IMR-90 (cell line): ENCODE results near the gene ABHD1. TPM values are rescaled to one million over a fixed set of nuclear protein-coding genes. Genes with fewer than 3 reads are reported as not detected.

Experiments used
- ATAC-seq: fragments of 200-7000 bp; cut with Tn5 transposase; 2 replicates; pipeline ENCODE4 v1.9.1; 2020; ENCODE audit warnings: low read depth, mild to moderate bottlenecking, moderate library complexity
- BruUV-seq: library from RNA; stranded (reverse); fragments of 400-500 nt; replicated peaks from 2 replicates; lab custom pipeline; 2021; lab: Mats Ljungman, UMichigan
- CTCF ChIA-PET: fragments of 300-600 bp; formaldehyde crosslinking; extraction: SDS; loops from one replicate; lab custom pipeline; 2021; ENCODE audit warnings: antibody characterized with exemption; lab: Yijun Ruan, JAX
- POLR2A ChIA-PET: fragments of 300-600 bp; sonication (Branson Sonifier 250); formaldehyde crosslinking; loops from one replicate; lab custom pipeline; 2022; ENCODE audit warnings: antibody characterized with exemption; ENCODE audit not compliant: unreplicated experiment; lab: Charles Lee
- DNase-seq: peaks from one replicate; pipeline ENCODE4 v3.0.0; 2013
- H2AFZ ChIP-seq: replicated peaks from 2 replicates; pipeline ENCODE3; 2013; ENCODE audit warnings: low read length, mild to moderate bottlenecking; ENCODE audit not compliant: poor library complexity
- H2AK5ac ChIP-seq: 2 replicates; pipeline ENCODE4 v1.6.1; 2013; ENCODE audit warnings: low read depth, low read length, inconsistent platforms
- H2AK9ac ChIP-seq: replicated peaks from 2 replicates; pipeline ENCODE3; 2013; ENCODE audit warnings: mild to moderate bottlenecking, low read depth, low read length, moderate library complexity; ENCODE audit not compliant: poor library complexity
- H2BK120ac ChIP-seq: 2 replicates; pipeline ENCODE4 v1.6.1; 2013; ENCODE audit warnings: low read depth, low read length, inconsistent platforms
- H2BK15ac ChIP-seq: 3 replicates; pipeline ENCODE4 v1.6.1; 2013; ENCODE audit warnings: low read depth, low read length, inconsistent platforms
- H2BK20ac ChIP-seq: 2 replicates; pipeline ENCODE4 v1.6.1; 2013; ENCODE audit warnings: low read depth, mild to moderate bottlenecking, inconsistent platforms, low read length, moderate library complexity
- H2BK5ac ChIP-seq: 2 replicates; pipeline ENCODE4 v1.6.1; 2013; ENCODE audit warnings: mild to moderate bottlenecking, low read depth, low read length, inconsistent platforms; ENCODE audit not compliant: poor library complexity, severe bottlenecking
- H3K14ac ChIP-seq: replicated peaks from 2 replicates; pipeline ENCODE4 v1.6.1; 2013; ENCODE audit warnings: low read depth, low read length, inconsistent platforms
- H3K18ac ChIP-seq: 2 replicates; pipeline ENCODE4 v1.6.1; 2013; ENCODE audit warnings: low read depth, low read length, control low read depth
- H3K23ac ChIP-seq: 2 replicates; pipeline ENCODE4 v1.6.1; 2013; ENCODE audit warnings: low read depth, low read length, inconsistent platforms
- H3K27ac ChIP-seq: 2 replicates; pipeline ENCODE4 v1.5.1; 2013; ENCODE audit warnings: mild to moderate bottlenecking, control low read depth, low read length; ENCODE audit not compliant: insufficient read depth
- H3K27me3 ChIP-seq: 2 replicates; pipeline ENCODE4 v1.6.1; 2013; ENCODE audit warnings: low read length; ENCODE audit not compliant: control insufficient read depth, insufficient read depth
- H3K36me3 ChIP-seq: 2 replicates; pipeline ENCODE4 v1.6.1; 2013; ENCODE audit warnings: low read length, mixed read lengths; ENCODE audit not compliant: control insufficient read depth, insufficient read depth
- H3K4ac ChIP-seq: 2 replicates; pipeline ENCODE4 v1.6.1; 2013; ENCODE audit warnings: low read depth, low read length, inconsistent platforms
- H3K4me1 ChIP-seq: 2 replicates; pipeline ENCODE4 v1.6.1; 2013; ENCODE audit warnings: low read length, mixed read lengths; ENCODE audit not compliant: control insufficient read depth, insufficient read depth
- H3K4me2 ChIP-seq: 2 replicates; pipeline ENCODE4 v1.6.1; 2013; ENCODE audit warnings: low read depth, mild to moderate bottlenecking, control low read depth, low read length, moderate library complexity
- H3K4me3 ChIP-seq: 2 replicates; pipeline ENCODE4 v1.5.1; 2013; ENCODE audit warnings: low read depth, mild to moderate bottlenecking, control low read depth, low read length, moderate library complexity; ENCODE audit not compliant: insufficient read depth
- H3K56ac ChIP-seq: 2 replicates; pipeline ENCODE4 v1.6.1; 2013; ENCODE audit warnings: low read length, inconsistent platforms; ENCODE audit not compliant: insufficient read depth; ENCODE audit errors: extremely low read depth
- H3K79me1 ChIP-seq, 2 experiments: 2 replicates each; pipeline ENCODE4 v1.6.1; 2013; ENCODE audit warnings: low read length in 2 of 2, inconsistent platforms in 1 of 2, low read depth in 1 of 2
- H3K9ac ChIP-seq: 2 replicates; pipeline ENCODE4 v1.6.1; 2013; ENCODE audit warnings: low read depth, low read length, control low read depth
- H3K9me1 ChIP-seq: 2 replicates; pipeline ENCODE4 v1.6.1; 2013; ENCODE audit warnings: low read length, inconsistent platforms; ENCODE audit not compliant: insufficient read depth
- H3K9me3 ChIP-seq: 2 replicates; pipeline ENCODE4 v1.6.1; 2013; ENCODE audit warnings: low read length; ENCODE audit not compliant: control insufficient read depth, insufficient read depth
- H4K20me1 ChIP-seq: 2 replicates; pipeline ENCODE4 v1.6.1; 2013; ENCODE audit warnings: low read length, inconsistent platforms; ENCODE audit not compliant: insufficient read depth
- H4K5ac ChIP-seq: 2 replicates; pipeline ENCODE4 v1.6.1; 2013; ENCODE audit warnings: mild to moderate bottlenecking, low read depth, low read length, control low read depth
- H4K8ac ChIP-seq, 2 experiments: 2 replicates each; pipeline ENCODE4 v1.6.1; 2013; ENCODE audit warnings: low read depth in 2 of 2, low read length in 2 of 2, control low read depth in 1 of 2, inconsistent platforms in 1 of 2
- H4K91ac ChIP-seq: 2 replicates; pipeline ENCODE4 v1.6.1; 2013; ENCODE audit warnings: low read depth, low read length, inconsistent platforms; ENCODE audit not compliant: insufficient read depth
- BHLHE40 ChIP-seq: fragments of 150-350 bp; IDR thresholded peaks from 2 replicates; pipeline ENCODE4 v1.6.1; 2016; ENCODE audit warnings: mild to moderate bottlenecking, low read depth, low read length
- CEBPB ChIP-seq: IDR thresholded peaks from 2 replicates; pipeline ENCODE4 v1.6.1; 2012; ENCODE audit warnings: low read depth, low read length, improper control_type of control experiment
- CHD1 ChIP-seq: IDR thresholded peaks from 2 replicates; pipeline ENCODE4 v1.6.1; 2012; ENCODE audit warnings: low read depth, low read length, improper control_type of control experiment
- CTCF ChIP-seq: conservative IDR thresholded peaks from 2 replicates; pipeline ENCODE4 v1.5.1; 2012; ENCODE audit warnings: mild to moderate bottlenecking, low read depth, low read length, improper control_type of control experiment
- ELK1 ChIP-seq: fragments of 150-350 bp; IDR thresholded peaks from 2 replicates; pipeline ENCODE4 v1.6.1; 2016; ENCODE audit warnings: low read depth, mild to moderate bottlenecking, low read length, moderate library complexity, borderline replicate concordance
- FOS ChIP-seq: fragments of 150-350 bp; IDR thresholded peaks from 2 replicates; pipeline ENCODE4 v1.6.1; 2016; ENCODE audit warnings: low read depth, low read length
- MAFK ChIP-seq: IDR thresholded peaks from 2 replicates; pipeline ENCODE4 v1.6.1; 2012; ENCODE audit warnings: low read depth, low read length, improper control_type of control experiment
- MAZ ChIP-seq: IDR thresholded peaks from 2 replicates; pipeline ENCODE4 v1.6.1; 2012; ENCODE audit warnings: low read depth, mild to moderate bottlenecking, low read length, improper control_type of control experiment, moderate library complexity, borderline replicate concordance
- MXI1 ChIP-seq: IDR thresholded peaks from 2 replicates; pipeline ENCODE4 v1.6.1; 2012; ENCODE audit warnings: low read depth, mild to moderate bottlenecking, low read length, moderate library complexity, borderline replicate concordance
- NFE2L2 ChIP-seq: fragments of 150-350 bp; IDR thresholded peaks from 2 replicates; pipeline ENCODE4 v1.6.1; 2016; ENCODE audit warnings: low read depth, mild to moderate bottlenecking, low read length
- RAD21 ChIP-seq: IDR thresholded peaks from 2 replicates; pipeline ENCODE4 v1.6.1; 2012; ENCODE audit warnings: low read length, improper control_type of control experiment
- RCOR1 ChIP-seq: IDR thresholded peaks from 2 replicates; pipeline ENCODE4 v1.6.1; 2012; ENCODE audit warnings: mild to moderate bottlenecking, low read length, improper control_type of control experiment; ENCODE audit not compliant: insufficient replicate concordance
- RFX5 ChIP-seq: IDR thresholded peaks from 2 replicates; pipeline ENCODE4 v1.8.0; 2012; ENCODE audit warnings: low read depth, mild to moderate bottlenecking, low read length, moderate library complexity
- USF2 ChIP-seq: fragments of 150-350 bp; IDR thresholded peaks from 2 replicates; pipeline ENCODE4 v1.6.1; 2017; ENCODE audit warnings: mild to moderate bottlenecking, antibody characterized with exemption, low read length, low read depth
- WGBS, 2 experiments: methylation state at CpG; one replicate each; pipeline versions ENCODE4 v1.1.5 to v1.1.7; 2013; ENCODE audit warnings: missing lambda C conversion rate in 2 of 2; ENCODE audit not compliant: insufficient read length in 1 of 2; ENCODE audit errors: extremely low coverage in 2 of 2; 5-methylcytosine and 5-hydroxymethylcytosine counted together
- dilution Hi-C: fragments of 300-500 bp; cut with HindIII; formaldehyde crosslinking; loops from one replicate; pipeline ENCODE4 v1.14.3; 2018; ENCODE audit warnings: low sequenced_read_pairs; ENCODE audit not compliant: unreplicated experiment
- in situ Hi-C: fragments of 300-500 bp; cut with MboI; formaldehyde crosslinking; loops from 3 replicates; pipeline ENCODE4 v1.14.3; 2019; ENCODE audit warnings: low sequenced_read_pairs, inconsistent platforms, mixed read lengths
- intact Hi-C: fragments of 100-400 bp; cut with micrococcal nuclease; formaldehyde crosslinking; loops from 2 replicates; pipeline ENCODE4 v1.10.0; 2022
- polyA plus RNA-seq, 3 experiments: library from polyadenylated mRNA; depleted of rRNA; stranded (reverse); fragments of >200 nt; gene quantifications; 2 replicates each; pipeline ENCODE4 v1.2.3, GENCODE V29; 2012; ENCODE audit warnings: low replicate concordance in 1 of 3
- total RNA-seq: library from RNA; depleted of rRNA; stranded (reverse); fragments of >200 nt; gene quantifications from 2 replicates; pipeline ENCODE4 v1.2.3, GENCODE V29; 2012

The ABHD1 gene
- total and polyA plus RNA-seq, 2 of the 4 experiments (the other 2 are of a cell fraction): 0.24 TPM; not detected in 1

DNA sequence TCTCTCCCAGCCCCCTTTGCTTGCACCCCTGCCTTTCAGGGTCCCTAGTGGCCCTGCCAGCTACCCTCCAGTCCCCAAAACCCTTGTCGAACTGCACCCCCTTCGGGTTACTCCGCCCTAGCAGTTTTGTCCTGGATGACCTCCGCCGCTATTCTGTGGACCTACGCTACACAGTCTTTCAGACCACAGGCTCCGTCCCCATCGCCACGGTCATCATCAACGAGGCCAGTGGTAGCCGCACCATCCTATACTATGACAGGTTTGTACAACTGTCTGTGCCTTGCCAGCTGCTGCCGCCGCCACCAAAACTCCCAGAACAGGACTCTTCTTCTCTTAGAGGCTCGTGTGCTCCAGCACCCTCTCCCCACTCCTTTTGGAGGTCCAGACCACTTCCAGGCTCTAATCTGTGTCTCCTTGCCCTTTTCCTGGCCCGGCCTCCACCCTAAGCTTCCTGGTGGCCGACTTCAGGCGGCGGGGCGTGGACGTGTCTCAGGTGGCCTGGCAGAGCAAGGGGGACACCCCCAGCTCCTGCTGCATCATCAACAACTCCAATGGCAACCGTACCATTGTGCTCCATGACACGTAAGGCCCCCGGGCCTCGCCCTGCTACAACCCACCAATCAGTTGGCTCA lies 29.1 kb upstream of the ABHD1 start:
- Histone ChIP-seq H3K23ac (no peak overlapping the region), H3K27ac (no peak overlapping the region), H2BK15ac (no peak overlapping the region), H3K4ac (no peak overlapping the region), H4K91ac (no peak overlapping the region), H3K9me1 (peaks cover 7% of the 10 kb centered on the region; the same call in 1 of the 2 replicates), H2AFZ (peak overlapping the region; percentile 27), H4K5ac (no peak overlapping the region), H3K14ac (no peak overlapping the region), H3K27me3 (no peaks in the 10 kb centered on the region), H2BK5ac (no peak overlapping the region), H3K36me3 (no peaks in the 10 kb centered on the region), H2BK120ac (no peak overlapping the region), H3K9me3 (no peaks in the 10 kb centered on the region), H3K9ac (no peak overlapping the region), H3K56ac (no peak overlapping the region), H3K18ac (no peak overlapping the region), H2BK20ac (no peak overlapping the region), H2AK9ac (no peak overlapping the region), H2AK5ac (no peak overlapping the region), H3K4me1 (0 out of 2 replicates have a peak, but pooled peaks cover 3% of the 10 kb centered on the region), H3K4me3 (no peak overlapping the region), H4K8ac (no peak overlapping the region), H4K20me1 (no peaks in the 10 kb centered on the region; the same call in 1 of the 2 replicates), H3K79me1 (no peaks in the 10 kb centered on the region), H3K4me2 (no peak overlapping the region)
- in situ Hi-C loops: no loop called here
- intact Hi-C loops: no loop called here
- no peak for ATAC-seq
- 89% methylated on average over 14 of the region's 24 CpGs; no CpG with 5 or more reads in 1 of the 2 experiments for WGBS, 2 experiments
- TF ChIP-seq NFE2L2 (no peak), FOS (no peak), RCOR1 (no peak), RAD21 (no peak), MAZ (no peak), CEBPB (no peak), ELK1 (no peak), RFX5 (no peak), CHD1 (no peak), USF2 (no peak), CTCF (no peak), MXI1 (no peak), BHLHE40 (no peak), MAFK (no peak)
- CTCF ChIA-PET: no interaction called here
- dilution Hi-C loops: no loop called here
- POLR2A ChIA-PET: no interaction called here
- no TSS peak for BruUV-seq
- DNase-seq: no peak
